Measurements from ENCODE around the gene PARVG. TPM values are rescaled to one million over a fixed set of nuclear protein-coding genes. Genes with fewer than 3 reads are reported as not detected.

PARVG gene
- total RNA-seq, 1 experiment from 2014 or later = not detected

DNA sequence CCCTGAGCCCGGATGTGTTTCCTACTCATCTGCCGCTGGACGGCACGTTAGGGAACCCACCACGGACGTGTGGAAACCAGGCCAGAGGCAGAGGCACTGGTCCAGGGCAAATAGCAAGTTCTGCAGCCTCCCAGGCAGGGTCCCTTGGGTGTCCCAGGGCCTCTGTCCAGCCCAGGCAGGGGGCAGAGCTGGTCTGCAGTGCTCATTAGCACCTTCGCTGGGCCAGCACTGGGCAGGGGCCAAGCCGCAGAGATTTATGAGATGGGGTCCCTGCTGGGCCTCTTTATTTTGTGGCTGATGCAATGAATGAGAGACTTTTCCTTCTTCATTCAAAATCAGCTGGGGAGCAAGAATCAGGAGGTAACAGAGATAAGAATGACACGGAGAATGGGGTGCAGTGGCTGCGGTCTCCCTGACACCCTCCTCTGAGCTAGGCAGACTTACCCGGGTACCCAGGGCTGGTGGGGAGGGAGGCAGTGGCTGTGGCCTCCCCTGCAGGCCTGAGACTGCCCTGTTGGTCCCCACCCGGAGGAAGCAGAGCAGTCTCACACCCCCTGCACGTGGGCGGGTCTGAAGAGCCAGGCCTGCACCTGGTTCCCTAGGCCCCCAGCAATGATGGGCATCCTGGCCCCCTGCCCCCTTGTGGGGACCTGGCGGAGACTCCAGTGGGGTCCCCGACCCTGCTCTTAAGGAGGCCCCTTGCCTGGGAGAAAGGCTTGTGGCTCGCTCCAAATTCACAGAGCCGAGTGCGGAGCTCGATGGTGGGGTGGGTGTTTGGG lies 14.0 kb upstream of the PARVG start:
- Histone ChIP-seq H3K4me1 (ENCODE audit: insufficient read depth, low read length) (no peaks in the 10 kb centered on the region), H3K27me3 (ENCODE audit: low read length) (no peaks in the 10 kb centered on the region), H3F3A (ENCODE audit: low read length, unreplicated experiment) (no peaks in the 10 kb centered on the region), H3K79me2 (ENCODE audit: low read length) (no peaks in the 10 kb centered on the region), H3K9me3 (ENCODE audit: low read length) (no peaks in the 10 kb centered on the region), H3K36me3 (ENCODE audit: low read depth, low read length) (no peaks in the 10 kb centered on the region), H3K4me3 (ENCODE audit: low read length) (no peak overlapping the region), H2AFZ (ENCODE audit: low read length) (no peak overlapping the region), H3K27ac (ENCODE audit: low read length) (no peak overlapping the region), H3K4me2 (ENCODE audit: low read length) (no peak overlapping the region), H3K9ac (ENCODE audit: low read length) (no peak overlapping the region), H4K20me1 (ENCODE audit: low read length) (no peaks in the 10 kb centered on the region), H3K9me2 (replicated peaks; ENCODE audit: low read length) (no peaks in the 10 kb centered on the region)
- ChIA-PET CTCF (no interaction called here), POLR2A (ENCODE audit: unreplicated experiment) (no interaction called here)
- TF ChIP-seq EZH2phosphoT487 (IDR thresholded peaks at IDR 0.05; ENCODE audit: borderline replicate concordance, low read length) (no peak), EZH2 (IDR thresholded peaks at IDR 0.05; ENCODE audit: low read length, unreplicated experiment) (no peak)
- TF ChIP-seq, protein P1, sequence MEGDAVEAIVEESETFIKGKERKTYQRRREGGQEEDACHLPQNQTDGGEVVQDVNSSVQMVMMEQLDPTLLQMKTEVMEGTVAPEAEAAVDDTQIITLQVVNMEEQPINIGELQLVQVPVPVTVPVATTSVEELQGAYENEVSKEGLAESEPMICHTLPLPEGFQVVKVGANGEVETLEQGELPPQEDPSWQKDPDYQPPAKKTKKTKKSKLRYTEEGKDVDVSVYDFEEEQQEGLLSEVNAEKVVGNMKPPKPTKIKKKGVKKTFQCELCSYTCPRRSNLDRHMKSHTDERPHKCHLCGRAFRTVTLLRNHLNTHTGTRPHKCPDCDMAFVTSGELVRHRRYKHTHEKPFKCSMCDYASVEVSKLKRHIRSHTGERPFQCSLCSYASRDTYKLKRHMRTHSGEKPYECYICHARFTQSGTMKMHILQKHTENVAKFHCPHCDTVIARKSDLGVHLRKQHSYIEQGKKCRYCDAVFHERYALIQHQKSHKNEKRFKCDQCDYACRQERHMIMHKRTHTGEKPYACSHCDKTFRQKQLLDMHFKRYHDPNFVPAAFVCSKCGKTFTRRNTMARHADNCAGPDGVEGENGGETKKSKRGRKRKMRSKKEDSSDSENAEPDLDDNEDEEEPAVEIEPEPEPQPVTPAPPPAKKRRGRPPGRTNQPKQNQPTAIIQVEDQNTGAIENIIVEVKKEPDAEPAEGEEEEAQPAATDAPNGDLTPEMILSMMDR (conservative IDR thresholded peaks at IDR 0.05; ENCODE audit: low read depth, low read length) = no peak
- intact Hi-C loops (cut with micrococcal nuclease) = no loop called here
- no peak for ATAC-seq
- no TSS peak for BruUV-seq (replicated peaks)
- DNase-seq = no peak

DNA sequence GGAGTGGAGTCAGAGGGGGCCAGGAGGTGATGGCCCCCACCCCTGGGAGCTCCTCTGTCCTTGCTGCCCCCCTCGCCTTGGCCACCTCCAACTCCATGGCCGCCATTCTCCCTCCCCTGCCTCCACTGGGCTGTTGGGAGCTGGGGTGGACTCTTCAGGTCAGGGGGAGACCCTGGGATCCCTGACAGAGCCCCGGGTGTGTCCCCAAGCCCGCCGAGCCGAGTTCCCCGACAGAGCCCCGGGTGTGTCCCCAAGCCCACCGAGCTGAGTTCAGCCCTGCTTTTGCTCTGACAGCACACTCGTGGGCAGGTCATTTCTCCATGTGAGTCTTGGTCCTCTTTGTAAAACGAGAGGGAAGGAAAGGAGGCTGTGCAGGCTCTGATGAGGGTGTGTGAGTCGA lies 13.2 kb upstream of the PARVG start:
- Histone ChIP-seq H3K4me3 (ENCODE audit: low read length) (no peak overlapping the region), H3K4me1 (ENCODE audit: insufficient read depth, low read length) (no peaks in the 10 kb centered on the region), H3K4me2 (ENCODE audit: low read length) (no peak overlapping the region), H3K9me2 (replicated peaks; ENCODE audit: low read length) (no peaks in the 10 kb centered on the region), H3K9me3 (ENCODE audit: low read length) (no peaks in the 10 kb centered on the region), H4K20me1 (ENCODE audit: low read length) (no peaks in the 10 kb centered on the region), H3K36me3 (ENCODE audit: low read depth, low read length) (no peaks in the 10 kb centered on the region), H3K9ac (ENCODE audit: low read length) (no peak overlapping the region), H3K79me2 (ENCODE audit: low read length) (no peaks in the 10 kb centered on the region), H3K27me3 (ENCODE audit: low read length) (no peaks in the 10 kb centered on the region), H3K27ac (ENCODE audit: low read length) (no peak overlapping the region), H2AFZ (ENCODE audit: low read length) (no peak overlapping the region), H3F3A (ENCODE audit: low read length, unreplicated experiment) (no peaks in the 10 kb centered on the region)
- TF ChIP-seq, protein P1 (conservative IDR thresholded peaks at IDR 0.05; ENCODE audit: low read depth, low read length) = no peak
- TF ChIP-seq EZH2 (IDR thresholded peaks at IDR 0.05; ENCODE audit: low read length, unreplicated experiment) = no peak
- TF ChIP-seq EZH2phosphoT487 (IDR thresholded peaks at IDR 0.05; ENCODE audit: borderline replicate concordance, low read length) = no peak
- intact Hi-C loops (cut with micrococcal nuclease) = no loop called here
- CTCF ChIA-PET = no interaction called here
- no TSS peak for BruUV-seq (replicated peaks)
- ATAC-seq (no peak), DNase-seq (no peak)
- POLR2A ChIA-PET (ENCODE audit: unreplicated experiment) = no interaction called here

DNA sequence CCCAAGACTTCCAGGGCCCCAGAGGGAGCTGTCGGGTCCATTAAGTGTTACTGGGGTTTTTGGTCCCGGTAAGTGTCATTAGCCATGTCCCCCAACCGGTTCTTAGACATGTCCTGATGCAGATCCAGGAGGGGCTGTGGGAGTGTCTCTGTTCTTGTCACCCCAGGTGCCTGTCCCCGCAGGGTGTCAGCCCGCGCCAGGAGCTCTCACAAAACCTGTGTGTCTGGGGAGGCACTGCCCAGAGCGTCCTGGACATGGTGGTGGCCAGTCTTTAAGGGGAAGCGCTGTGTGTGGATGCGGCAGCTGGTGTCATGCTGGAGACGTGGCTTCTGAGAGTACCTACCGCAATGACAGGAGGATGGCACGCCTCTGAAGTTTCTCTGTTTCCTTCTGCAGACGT lies 12.5 kb upstream of the PARVG start:
- H3F3A ChIP-seq (ENCODE audit: low read length, unreplicated experiment) = no peaks in the 10 kb centered on the region
- no peaks in the 10 kb centered on the region for H3K27me3 ChIP-seq (ENCODE audit: low read length)
- intact Hi-C loops (cut with micrococcal nuclease) = no loop called here
- DNase-seq (no peak), ATAC-seq (no peak)
- POLR2A ChIA-PET (ENCODE audit: unreplicated experiment) = no interaction called here
- H3K9me2 ChIP-seq (replicated peaks; ENCODE audit: low read length) = no peaks in the 10 kb centered on the region
- TF ChIP-seq, protein P1 (conservative IDR thresholded peaks at IDR 0.05; ENCODE audit: low read depth, low read length) = no peak
- TF ChIP-seq EZH2 (IDR thresholded peaks at IDR 0.05; ENCODE audit: low read length, unreplicated experiment) (no peak), EZH2phosphoT487 (IDR thresholded peaks at IDR 0.05; ENCODE audit: borderline replicate concordance, low read length) (no peak)
- no peaks in the 10 kb centered on the region for H3K79me2 ChIP-seq (ENCODE audit: low read length)
- BruUV-seq (replicated peaks) = no TSS peak
- no peak overlapping the region for H3K9ac ChIP-seq (ENCODE audit: low read length)
- H3K4me3 ChIP-seq (ENCODE audit: low read length) = no peak overlapping the region
- H2AFZ ChIP-seq (ENCODE audit: low read length) = no peak overlapping the region
- H3K36me3 ChIP-seq (ENCODE audit: low read depth, low read length) = no peaks in the 10 kb centered on the region
- CTCF ChIA-PET = no interaction called here
- H3K4me1 ChIP-seq (ENCODE audit: insufficient read depth, low read length) = no peaks in the 10 kb centered on the region
- H3K27ac ChIP-seq (ENCODE audit: low read length) = no peak overlapping the region
- no peak overlapping the region for H3K4me2 ChIP-seq (ENCODE audit: low read length)
- no peaks in the 10 kb centered on the region for H3K9me3 ChIP-seq (ENCODE audit: low read length)
- no peaks in the 10 kb centered on the region for H4K20me1 ChIP-seq (ENCODE audit: low read length)
